HFF-Myc (cell line): ENCODE measurements around the gene LMTK2.

Experiments
- DNase-seq: peaks from one replicate; pipeline ENCODE4 v3.0.0-alpha.2; 2011; ENCODE audit warnings: low read depth; ENCODE audit errors: extremely low read depth
- H3K4me3 ChIP-seq: replicated peaks from 2 replicates; pipeline ENCODE4 v1.5.1; 2011; ENCODE audit warnings: low read depth, mild to moderate bottlenecking, control low read depth, low read length
- CTCF ChIP-seq: IDR thresholded peaks from 2 replicates; pipeline ENCODE4 v1.5.1; 2012; ENCODE audit warnings: mild to moderate bottlenecking, low read depth, low read length, control low read depth; ENCODE audit errors: missing control alignments

Gene LMTK2

GRCh38 chr7:98240961-98241673 is 134.5 kb downstream of the LMTK2 start:
- DNase-seq = no peak
- peak; percentile 80 for TF ChIP-seq CTCF
- H3K4me3 ChIP-seq = no peak overlapping the region

- TF ChIP-seq CTCF = no peak
- DNase-seq = no peak
- no peak overlapping the region for H3K4me3 ChIP-seq
Observed at GRCh38 chr7:98241674-98242241, 135.1 kb downstream of the LMTK2 start.

GRCh38 chr7:98242342-98242741 is 135.7 kb downstream of the LMTK2 start:
- DNase-seq = no peak
- TF ChIP-seq CTCF = no peak
- H3K4me3 ChIP-seq = no peak overlapping the region

GRCh38 chr7:98242934-98243333 is 136.3 kb downstream of the LMTK2 start:
- no peak for DNase-seq

GRCh38 chr7:98244871-98245270 is 138.2 kb downstream of the LMTK2 start:
- no peak for TF ChIP-seq CTCF
- no peak overlapping the region for H3K4me3 ChIP-seq
- DNase-seq = no peak

More at GRCh38 chr7:98242934-98243333, 136.3 kb downstream of the LMTK2 start:
- no peak overlapping the region for H3K4me3 ChIP-seq
- no peak for TF ChIP-seq CTCF

GRCh38 chr7:98248156-98248555 is 141.5 kb downstream of the LMTK2 start:
- DNase-seq = no peak
- no peak overlapping the region for H3K4me3 ChIP-seq
- TF ChIP-seq CTCF = no peak
